Right lobe of liver (tissue), 4 donors: ENCODE data around the gene UBA52.

Experiments
- CTCF ChIP-seq, 4 donors: fragments of 200-600 bp in 3 of 4; fragments of 450-650 bp in 1 of 4; IDR thresholded peaks; one replicate each; pipeline versions ENCODE4 v1.5.1 to v1.8.0; 2016 to 2022; ENCODE audit warnings: antibody characterized with exemption in 4 of 4, mild to moderate bottlenecking in 2 of 4
- POLR2A ChIP-seq: fragments of 450-650 bp; IDR thresholded peaks from one replicate; pipeline ENCODE4 v1.6.1; 2017; ENCODE audit warnings: antibody characterized with exemption, mild to moderate bottlenecking
- donor health status: DM: no; HTN: no; CAD: no.
- donor health status: DM: no; HTN: no; CAD: no.
- donor health status: DM: no; HTN: yes; CAD: no.

- TF ChIP-seq CTCF (IDR thresholded peaks at IDR 0.05) (no peak), POLR2A (no peak)
These were observed 23.8 kb downstream of the UBA52 start for GRCh38 chr19:18595475-18595874.
